Panc1 (cell line): ENCODE measurements around the gene HAT1. TPM values are rescaled to one million over a fixed set of nuclear protein-coding genes. Genes with fewer than 3 reads are reported as not detected.

Source experiments
- ATAC-seq: fragments of 200-7000 bp; cut with Tn5 transposase; 2 replicates; pipeline ENCODE4 v1.9.1; 2020; ENCODE audit warnings: mild to moderate bottlenecking, moderate library complexity
- BruUV-seq: library from RNA; stranded (reverse); fragments of 400-500 nt; replicated peaks from 2 replicates; lab custom pipeline; 2021; lab: Mats Ljungman, UMichigan
- CTCF ChIA-PET: fragments of 300-600 bp; sonication (Branson Sonifier 250); formaldehyde crosslinking; loops from one replicate; lab custom pipeline; 2022; ENCODE audit warnings: antibody characterized with exemption; lab: Charles Lee
- POLR2A ChIA-PET: fragments of 300-600 bp; sonication (Branson Sonifier 250); formaldehyde crosslinking; loops from one replicate; lab custom pipeline; 2022; ENCODE audit warnings: antibody characterized with exemption; lab: Charles Lee
- DNase-seq: peaks from one replicate; pipeline ENCODE4 v3.0.0-alpha.2; 2010; ENCODE audit warnings: low read depth, low spot score
- H3K27ac ChIP-seq: 2 replicates; pipeline ENCODE4 v1.5.1; 2011; ENCODE audit warnings: mild to moderate bottlenecking, low read length, inconsistent platforms
- H3K27me3 ChIP-seq: fragments of 200-500 bp; sonication (Bioruptor generic); 2 replicates; pipeline ENCODE4 v1.6.0; 2014; ENCODE audit warnings: low read length, inconsistent platforms; ENCODE audit not compliant: control insufficient read depth, insufficient read depth
- H3K36me3 ChIP-seq: fragments of 200-500 bp; sonication (Bioruptor generic); 2 replicates; pipeline ENCODE4 v1.5.1; 2014; ENCODE audit warnings: inconsistent platforms, mild to moderate bottlenecking, low read length, moderate library complexity; ENCODE audit not compliant: control insufficient read depth, insufficient read depth
- H3K4me1 ChIP-seq: 2 replicates; pipeline ENCODE4 v1.5.1; 2011; ENCODE audit warnings: inconsistent platforms, mild to moderate bottlenecking, low read length, moderate library complexity; ENCODE audit not compliant: control insufficient read depth, insufficient read depth
- H3K4me3 ChIP-seq, 2 experiments: 2 replicates each; pipeline ENCODE4 v1.5.1; 2011 to 2012; ENCODE audit warnings: low read depth in 2 of 2, low read length in 2 of 2, mild to moderate bottlenecking in 2 of 2, inconsistent platforms in 1 of 2, moderate library complexity in 1 of 2
- H3K9me3 ChIP-seq: fragments of 200-500 bp; sonication (Bioruptor generic); 2 replicates; pipeline ENCODE4 v1.5.1; 2014; ENCODE audit warnings: low read depth, mild to moderate bottlenecking, inconsistent platforms, low read length, moderate library complexity; ENCODE audit not compliant: control insufficient read depth, insufficient read depth
- POLR2AphosphoS5 ChIP-seq: IDR thresholded peaks from 2 replicates; pipeline ENCODE4 v1.6.1; 2012; ENCODE audit warnings: mild to moderate bottlenecking, low read depth, low read length, moderate library complexity
- REST ChIP-seq, 2 experiments: IDR thresholded peaks; 2 replicates each; pipeline ENCODE4 v1.6.1; 2011 to 2012; ENCODE audit warnings: low read depth in 2 of 2, control low read depth in 1 of 2, low read length in 1 of 2, mild to moderate bottlenecking in 1 of 2, moderate library complexity in 1 of 2; ENCODE audit not compliant: insufficient read depth in 1 of 2
- SIN3A ChIP-seq: IDR thresholded peaks from 2 replicates; pipeline ENCODE4 v1.6.1; 2012; ENCODE audit warnings: low read depth, mild to moderate bottlenecking, low read length, moderate library complexity, borderline replicate concordance; ENCODE audit not compliant: insufficient read depth
- TCF7L2 ChIP-seq: IDR thresholded peaks from 2 replicates; pipeline ENCODE4 v1.6.1; 2011; ENCODE audit warnings: mild to moderate bottlenecking, low read depth, low read length, inconsistent platforms
- in situ Hi-C: cut with HindIII; loops from 2 replicates; pipeline ENCODE4 v1.10.0; 2016; ENCODE audit warnings: low sequenced_read_pairs, low pct_unique_long_range_greater_than_20kb
- intact Hi-C: fragments of 100-400 bp; cut with micrococcal nuclease; formaldehyde crosslinking; loops from one replicate; pipeline ENCODE4 v1.10.0; 2022; ENCODE audit not compliant: unreplicated experiment
- total RNA-seq: library from RNA; stranded (reverse); gene quantifications from one replicate; pipeline ENCODE4 v1.2.1, GENCODE V29; 2021; ENCODE audit not compliant: unreplicated experiment
- TF ChIP-seq, protein P1 (sequence below): fragments of 450-650 bp; IDR thresholded peaks from 2 replicates; pipeline ENCODE4 v1.5.1; 2017; ENCODE audit warnings: mild to moderate bottlenecking

HAT1 gene
- total RNA-seq, 1 experiment from 2014 or later: 74.7 TPM

DNA sequence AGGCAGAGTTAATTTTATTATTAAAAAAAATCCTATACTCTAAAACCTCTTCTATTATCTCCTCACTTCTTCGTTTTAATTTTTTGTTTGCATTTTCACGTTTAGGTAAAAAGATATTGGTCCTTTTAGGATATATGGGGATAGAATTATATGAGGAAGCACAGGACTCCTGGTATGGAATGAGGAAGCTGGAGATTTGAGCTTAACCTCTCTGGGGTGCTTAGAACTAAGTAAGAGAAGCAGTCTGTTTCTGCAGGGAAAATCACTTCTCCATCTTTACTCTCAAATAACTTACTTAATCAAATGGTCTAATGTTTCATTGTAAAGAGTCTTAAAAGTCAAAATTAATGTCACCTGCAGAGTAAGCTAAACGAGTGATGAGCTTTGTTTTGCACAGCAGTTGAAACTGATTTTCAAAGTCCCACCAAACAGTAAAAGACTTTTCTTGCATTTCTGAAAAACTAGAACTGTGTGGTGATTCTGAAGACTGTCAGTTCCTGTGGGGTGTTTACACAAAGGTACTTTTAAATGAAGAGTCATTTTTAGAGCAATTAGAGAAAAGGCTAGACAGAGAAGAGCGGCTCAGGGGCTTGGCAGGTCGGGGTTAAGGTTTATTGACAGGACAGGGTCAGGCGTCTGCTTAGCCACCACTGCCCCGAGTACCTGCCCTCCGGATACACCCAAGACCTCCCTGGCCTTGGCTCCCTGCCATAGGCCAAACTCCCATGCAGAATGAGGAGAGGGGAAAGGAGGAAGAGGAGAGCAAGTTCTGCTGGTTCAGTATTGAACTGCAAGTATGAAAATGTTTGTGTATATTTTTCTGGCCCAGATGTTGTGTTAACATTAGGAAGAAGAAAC is 99.0 kb downstream of the HAT1 start:
- CTCF ChIA-PET: interaction anchor here (0.7 kb wide), 1 partner anchor 14 kb away, joined by 6 read pairs; no protein-coding TSS in a partner anchor
- intact Hi-C loops (no loop called here), in situ Hi-C loops (no loop called here)
- DNase-seq: no peak
- H3K27ac ChIP-seq: peak overlapping the region; percentile 37
- POLR2A ChIA-PET: no interaction called here
- no TSS peak for BruUV-seq
- H3K27me3 ChIP-seq: no peaks in the 10 kb centered on the region
- no peak overlapping the region for H3K4me3 ChIP-seq
- peak; percentile 69 for ATAC-seq
- peaks cover 17% of the 10 kb centered on the region for H3K4me1 ChIP-seq
- TF ChIP-seq POLR2AphosphoS5: no peak
- no peak for TF ChIP-seq TCF7L2
- no peak for TF ChIP-seq REST (IDR thresholded peaks at IDR 0.05; ENCODE audit: insufficient read depth in 1 of 2, low read depth in 2 of 2, low read length in 1 of 2)
- TF ChIP-seq SIN3A: no peak
- TF ChIP-seq, protein P1, sequence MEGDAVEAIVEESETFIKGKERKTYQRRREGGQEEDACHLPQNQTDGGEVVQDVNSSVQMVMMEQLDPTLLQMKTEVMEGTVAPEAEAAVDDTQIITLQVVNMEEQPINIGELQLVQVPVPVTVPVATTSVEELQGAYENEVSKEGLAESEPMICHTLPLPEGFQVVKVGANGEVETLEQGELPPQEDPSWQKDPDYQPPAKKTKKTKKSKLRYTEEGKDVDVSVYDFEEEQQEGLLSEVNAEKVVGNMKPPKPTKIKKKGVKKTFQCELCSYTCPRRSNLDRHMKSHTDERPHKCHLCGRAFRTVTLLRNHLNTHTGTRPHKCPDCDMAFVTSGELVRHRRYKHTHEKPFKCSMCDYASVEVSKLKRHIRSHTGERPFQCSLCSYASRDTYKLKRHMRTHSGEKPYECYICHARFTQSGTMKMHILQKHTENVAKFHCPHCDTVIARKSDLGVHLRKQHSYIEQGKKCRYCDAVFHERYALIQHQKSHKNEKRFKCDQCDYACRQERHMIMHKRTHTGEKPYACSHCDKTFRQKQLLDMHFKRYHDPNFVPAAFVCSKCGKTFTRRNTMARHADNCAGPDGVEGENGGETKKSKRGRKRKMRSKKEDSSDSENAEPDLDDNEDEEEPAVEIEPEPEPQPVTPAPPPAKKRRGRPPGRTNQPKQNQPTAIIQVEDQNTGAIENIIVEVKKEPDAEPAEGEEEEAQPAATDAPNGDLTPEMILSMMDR: no peak
- H3K36me3 ChIP-seq: no peaks in the 10 kb centered on the region
- no peaks in the 10 kb centered on the region for H3K9me3 ChIP-seq

- in situ Hi-C loops: no loop called here
- no peaks in the 10 kb centered on the region for H3K27me3 ChIP-seq
- H3K27ac ChIP-seq: peak overlapping the region; percentile 37
- POLR2A ChIA-PET: no interaction called here
- intact Hi-C loops: no loop called here
- H3K36me3 ChIP-seq: no peaks in the 10 kb centered on the region
- H3K4me1 ChIP-seq: peaks cover 17% of the 10 kb centered on the region
- DNase-seq: no peak
- CTCF ChIA-PET: interaction anchor here (0.7 kb wide), 1 partner anchor 15 kb away, joined by 6 read pairs; no protein-coding TSS in a partner anchor
- no TSS peak for BruUV-seq
- H3K9me3 ChIP-seq: no peaks in the 10 kb centered on the region
- no peak overlapping the region for H3K4me3 ChIP-seq
- no peak for TF ChIP-seq REST (IDR thresholded peaks at IDR 0.05; ENCODE audit: insufficient read depth in 1 of 2, low read depth in 2 of 2, low read length in 1 of 2)
- TF ChIP-seq, protein P1: no peak
- ATAC-seq: peak; percentile 62
Measured at GRCh38 chr2:172021955-172022354, 99.7 kb downstream of the HAT1 start.
